NCI-H2107 (cell line): ENCODE data around the gene GADD45G.

ENCODE experiments used
- DNase-seq: peaks from one replicate; lab custom pipeline; 2025; lab: John Stamatoyannopoulos, UW

GADD45G gene

DNA sequence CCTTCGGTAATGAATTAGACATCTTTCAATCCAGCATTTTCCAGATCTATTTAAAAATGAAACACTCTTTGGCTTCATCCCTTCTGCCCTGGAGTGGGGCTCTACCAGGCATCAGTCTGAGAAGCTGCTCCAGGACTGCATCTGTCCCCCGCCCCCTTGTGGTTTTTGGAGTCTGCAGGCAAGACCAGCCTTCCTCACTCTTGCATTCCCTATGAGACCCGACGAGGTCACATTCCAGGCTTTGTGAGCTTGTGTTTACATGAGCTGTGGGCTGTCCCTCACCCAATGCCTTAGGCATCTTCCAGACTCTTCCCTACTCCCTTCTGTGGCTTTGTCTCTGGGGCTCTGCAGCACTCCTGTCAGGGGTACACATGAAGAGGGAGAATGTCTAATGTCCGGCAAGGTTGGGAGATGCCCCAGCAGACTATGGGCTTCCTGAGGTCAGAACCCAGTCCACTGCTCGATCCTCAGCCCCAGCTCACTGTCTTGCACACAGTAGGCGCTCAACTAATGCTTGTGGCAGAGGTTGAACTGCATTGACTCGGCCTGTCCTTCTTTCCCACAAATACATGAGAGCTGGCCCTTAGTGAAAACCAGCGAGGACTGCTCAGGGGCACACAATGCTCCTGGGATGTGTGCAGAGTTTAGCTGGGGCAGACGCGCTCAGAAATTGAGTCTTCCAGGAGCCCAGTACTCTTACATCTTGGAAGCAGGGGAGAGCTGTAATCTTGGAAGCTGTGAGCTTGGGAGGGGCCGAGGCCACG lies 11.7 kb upstream of the GADD45G start:
- no peak for DNase-seq

DNA sequence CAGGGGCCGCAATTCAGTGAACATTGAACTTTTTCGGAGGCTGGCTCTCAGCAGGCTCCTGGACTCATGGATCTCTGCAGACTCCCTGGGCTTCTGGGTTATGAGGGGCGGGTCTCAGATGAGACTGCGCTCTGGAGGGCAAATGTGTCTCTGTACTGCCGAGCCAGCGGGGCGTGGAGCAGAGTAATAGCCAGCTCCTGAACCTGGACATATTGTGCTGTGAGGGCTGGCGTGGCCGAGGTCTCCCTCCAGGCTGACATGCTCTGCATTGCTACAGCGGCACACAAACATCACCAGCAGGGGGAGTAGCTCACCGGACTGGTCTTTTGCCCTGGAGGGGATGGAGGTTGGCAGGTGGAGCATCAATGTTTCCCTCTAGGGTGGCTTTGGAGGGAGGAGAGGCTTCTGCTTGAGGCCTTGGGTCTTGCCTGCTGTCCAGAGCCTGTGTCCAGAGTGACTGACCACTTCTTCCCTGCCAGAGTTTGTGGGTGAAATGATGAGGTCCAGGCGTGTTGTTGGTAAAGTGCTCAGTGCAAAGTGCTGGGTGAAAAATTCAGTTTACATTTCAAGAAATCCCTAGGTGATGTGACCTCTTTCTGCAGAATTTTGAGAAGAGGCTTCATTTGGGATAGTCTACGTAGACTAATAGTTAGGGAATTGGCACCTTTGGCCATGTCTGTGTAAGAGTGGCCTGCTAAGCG lies 10.9 kb upstream of the GADD45G start:
- no peak for DNase-seq

GRCh38 chr9:89594811-89595550 lies 9.8 kb upstream of the GADD45G start:
- DNase-seq = no peak

DNA sequence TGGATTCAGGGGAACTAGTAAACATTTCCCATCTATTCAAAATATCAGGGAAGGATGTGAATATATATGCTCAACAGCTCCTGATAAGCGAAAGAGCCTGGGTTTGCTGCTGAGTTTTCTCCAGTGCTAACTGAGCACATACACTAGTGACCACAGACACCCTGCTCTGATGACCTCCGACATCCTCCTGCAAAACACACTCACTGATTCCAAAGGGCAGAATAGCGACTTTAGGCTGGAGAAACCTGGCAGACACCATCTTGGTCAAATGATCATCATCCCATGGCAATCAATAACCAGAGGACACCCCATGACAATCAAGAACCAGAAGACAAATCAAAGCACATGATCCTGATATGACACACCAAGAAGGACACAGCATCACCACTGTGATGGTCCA lies 9.2 kb upstream of the GADD45G start:
- DNase-seq = no peak

- DNase-seq = no peak
Observed at GRCh38 chr9:89596937-89597555, 7.8 kb upstream of the GADD45G start.

DNA sequence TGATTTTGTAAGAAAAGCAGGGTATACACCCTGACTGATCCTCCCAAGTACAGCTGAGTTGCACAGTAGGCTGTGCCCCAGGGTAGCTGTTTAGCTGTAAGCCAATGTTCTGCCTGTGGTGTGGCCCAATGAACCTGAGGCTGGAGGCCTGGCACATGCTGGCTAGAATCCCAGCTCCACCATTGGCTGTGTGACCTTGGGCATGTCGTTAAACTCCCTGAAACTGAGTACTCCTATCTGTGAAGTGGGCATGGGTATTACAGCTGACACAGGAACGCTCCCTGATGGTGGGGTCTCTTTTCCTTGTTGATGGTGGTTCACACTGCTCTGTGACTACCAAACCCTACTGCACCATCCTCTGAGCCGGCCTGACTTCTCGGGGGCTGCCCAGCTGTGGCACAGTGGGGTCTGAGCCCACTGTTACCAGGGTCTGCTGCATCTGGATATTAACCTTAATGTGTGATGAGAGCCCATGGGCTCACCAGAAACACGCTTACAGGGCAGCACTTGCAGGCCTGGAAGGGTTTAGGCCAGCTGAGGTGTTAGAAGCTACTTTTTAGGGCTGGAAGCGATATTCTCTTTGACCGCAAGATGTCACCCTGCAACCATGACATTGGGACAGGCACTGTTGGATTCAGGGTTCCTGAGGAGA lies 7.0 kb upstream of the GADD45G start:
- peak; percentile 53 for DNase-seq

GRCh38 chr9:89598363-89598713 lies 6.5 kb upstream of the GADD45G start:
- no peak for DNase-seq

DNA sequence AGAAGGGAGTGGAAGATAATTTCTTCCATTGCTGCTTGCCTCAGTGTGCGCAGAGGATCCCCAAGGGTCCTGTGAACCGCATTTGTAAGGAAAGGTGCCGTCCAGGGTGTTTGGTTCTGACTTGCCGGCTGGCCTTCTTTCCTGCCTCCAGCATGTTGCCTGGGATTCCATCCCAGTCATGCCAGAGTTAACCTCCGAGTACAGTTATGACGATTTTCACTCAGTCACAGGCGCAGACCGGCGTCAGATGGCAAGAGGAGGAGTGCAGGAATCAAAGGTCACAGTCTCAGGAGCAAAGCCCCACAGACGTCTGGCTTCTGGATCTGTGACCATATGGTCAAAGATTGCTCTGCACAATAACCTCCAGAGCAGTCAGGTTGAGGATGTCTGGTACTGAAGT lies 5.9 kb upstream of the GADD45G start:
- DNase-seq = no peak

DNA sequence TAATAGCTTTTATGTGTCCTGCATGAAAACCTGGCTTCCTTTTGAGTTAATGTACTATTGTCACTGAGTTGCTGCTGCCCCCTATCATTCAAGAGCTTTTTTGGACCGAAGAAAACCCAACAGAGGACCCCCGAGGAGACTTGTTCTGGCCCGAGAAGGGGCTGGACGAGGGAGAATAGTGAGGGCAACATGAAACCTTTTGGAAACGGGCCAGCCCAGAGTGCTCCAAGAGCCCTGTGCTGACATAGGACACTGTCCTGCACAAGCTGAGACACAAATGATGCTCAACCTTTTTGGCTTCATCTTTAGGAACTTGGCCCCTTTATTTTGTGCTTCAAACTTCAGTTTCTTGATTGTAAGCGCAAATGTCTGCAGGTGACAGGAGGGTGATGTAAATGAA lies 4.0 kb upstream of the GADD45G start:
- no peak for DNase-seq

DNA sequence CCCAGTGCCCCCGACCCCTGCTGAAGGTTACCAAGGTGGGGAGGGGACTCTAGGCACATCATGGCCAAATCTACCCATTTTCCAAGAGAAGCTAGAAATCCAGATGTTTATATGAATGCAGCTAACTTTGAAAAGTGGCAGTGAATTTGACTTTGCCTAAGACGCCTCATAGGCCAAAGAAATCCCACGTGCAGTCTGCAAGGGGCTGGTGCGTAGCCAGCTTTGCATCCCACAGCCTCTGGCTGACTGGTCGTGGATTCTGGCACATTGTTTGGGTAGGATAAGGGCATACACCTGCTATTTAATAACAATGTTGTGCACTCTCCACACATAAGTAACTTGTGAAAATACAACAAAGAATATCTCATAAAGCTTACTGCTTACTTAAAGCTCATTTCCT lies 3.5 kb upstream of the GADD45G start:
- no peak for DNase-seq

- DNase-seq = no peak
Observed at GRCh38 chr9:89601856-89602562, 2.8 kb upstream of the GADD45G start.

GRCh38 chr9:89602978-89603766 lies 1.6 kb upstream of the GADD45G start:
- DNase-seq = peak; percentile 90

DNA sequence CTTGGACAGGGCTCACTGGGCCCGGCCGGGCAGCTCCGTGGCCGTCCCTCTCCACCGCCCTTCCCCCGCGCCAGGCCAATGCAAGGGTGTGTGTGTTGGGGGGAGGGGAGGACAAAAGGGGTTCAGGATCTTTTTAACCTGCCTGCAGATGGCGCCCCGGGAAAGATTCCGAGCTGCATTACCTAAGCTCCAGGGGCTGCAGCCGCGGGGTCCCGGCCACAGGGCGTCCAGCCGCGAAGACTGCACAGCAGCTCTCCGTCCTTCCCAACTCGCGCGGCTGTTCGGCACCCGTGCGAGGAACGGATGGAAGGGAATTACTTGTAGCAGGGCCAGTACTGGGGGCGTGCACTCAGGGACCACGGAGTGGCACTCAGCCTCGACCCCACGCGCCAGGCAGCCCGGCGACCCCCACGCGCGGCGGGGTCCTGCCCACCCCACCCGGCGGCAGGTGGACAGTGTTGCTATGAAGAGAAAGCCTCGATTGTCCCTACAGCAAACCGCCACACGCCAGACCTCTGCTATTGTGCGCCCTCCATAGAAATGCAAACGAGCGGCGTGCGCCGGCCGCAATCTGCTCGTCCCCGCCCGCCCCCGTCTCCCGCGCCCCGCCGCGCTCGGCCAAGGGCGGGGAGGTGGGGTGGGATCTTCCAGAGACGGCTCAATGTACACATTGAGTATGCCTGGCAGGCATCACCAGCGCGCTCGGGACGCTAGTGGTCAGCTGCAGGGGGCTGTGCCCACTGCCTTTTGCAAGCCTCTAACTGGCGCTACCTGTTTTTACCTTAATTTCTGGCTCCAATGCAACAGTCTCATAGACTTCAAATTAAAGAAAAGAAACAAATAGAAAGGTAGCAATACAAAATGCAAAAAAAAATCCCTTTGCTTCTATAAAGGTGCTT lies 796 bp upstream of the GADD45G start:
- DNase-seq = peak; percentile 77

- DNase-seq = no peak
Observed at GRCh38 chr9:89605465-89606048, 745 bp downstream of the GADD45G start.

DNA sequence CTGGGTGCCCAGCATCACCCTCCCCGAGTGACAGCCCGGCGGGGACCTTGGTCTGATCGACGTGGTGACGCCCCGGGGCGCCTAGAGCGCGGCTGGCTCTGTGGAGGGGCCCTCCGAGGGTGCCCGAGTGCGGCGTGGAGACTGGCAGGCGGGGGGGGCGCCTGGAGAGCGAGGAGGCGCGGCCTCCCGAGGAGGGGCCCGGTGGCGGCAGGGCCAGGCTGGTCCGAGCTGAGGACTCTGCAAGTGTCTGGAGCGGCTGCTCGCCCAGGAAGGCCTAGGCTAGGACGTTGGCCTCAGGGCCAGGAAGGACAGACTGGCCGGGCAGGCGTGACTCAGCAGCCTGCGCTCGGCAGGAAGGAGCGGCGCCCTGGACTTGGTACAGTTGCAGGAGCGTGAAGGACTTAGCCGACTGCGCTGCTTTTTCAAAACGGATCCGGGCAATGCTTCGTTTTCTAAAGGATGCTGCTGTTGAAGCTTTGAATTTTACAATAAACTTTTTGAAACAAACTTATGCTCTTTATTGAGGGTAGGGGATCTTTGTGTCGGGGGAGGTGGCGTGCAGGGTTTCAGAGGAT lies 1.3 kb downstream of the GADD45G start:
- DNase-seq = no peak

DNA sequence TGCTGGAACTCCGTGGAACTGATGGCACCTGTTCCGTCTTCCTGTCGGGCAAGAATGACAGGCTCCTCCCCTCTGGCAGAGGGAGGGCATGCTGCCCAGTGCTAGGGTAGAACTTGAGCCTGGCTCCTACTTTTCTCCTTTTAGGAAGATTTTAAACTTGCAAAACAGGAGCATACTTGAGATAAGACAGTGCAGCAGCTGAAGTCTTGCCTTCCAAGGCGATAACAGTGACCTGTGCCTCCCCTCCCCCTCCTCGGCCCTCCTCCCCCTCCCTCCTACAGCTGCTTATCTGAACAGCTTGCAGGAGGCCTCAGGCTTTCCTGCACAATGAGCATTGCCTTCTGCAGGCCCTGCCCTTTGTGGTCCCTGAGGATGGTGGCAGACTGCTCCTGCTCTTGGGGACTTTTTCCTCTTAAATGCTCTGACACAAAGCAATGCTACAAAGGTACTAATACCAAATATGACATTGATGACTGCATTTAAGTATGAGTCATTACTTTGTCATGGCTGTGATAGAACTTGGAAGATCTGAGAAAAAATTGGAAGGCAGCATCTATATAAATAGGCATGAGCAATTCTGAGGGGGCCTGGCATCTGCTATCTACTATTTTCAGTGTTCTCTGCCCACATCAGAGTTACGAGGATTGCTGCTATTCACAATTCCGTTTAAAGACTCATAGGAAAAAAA lies 2.0 kb downstream of the GADD45G start:
- DNase-seq = no peak

- no peak for DNase-seq
Observed at GRCh38 chr9:89608641-89609335, 4.0 kb downstream of the GADD45G start.
